ENCODE measurements around the gene TNRC18.

Gene TNRC18

DNA sequence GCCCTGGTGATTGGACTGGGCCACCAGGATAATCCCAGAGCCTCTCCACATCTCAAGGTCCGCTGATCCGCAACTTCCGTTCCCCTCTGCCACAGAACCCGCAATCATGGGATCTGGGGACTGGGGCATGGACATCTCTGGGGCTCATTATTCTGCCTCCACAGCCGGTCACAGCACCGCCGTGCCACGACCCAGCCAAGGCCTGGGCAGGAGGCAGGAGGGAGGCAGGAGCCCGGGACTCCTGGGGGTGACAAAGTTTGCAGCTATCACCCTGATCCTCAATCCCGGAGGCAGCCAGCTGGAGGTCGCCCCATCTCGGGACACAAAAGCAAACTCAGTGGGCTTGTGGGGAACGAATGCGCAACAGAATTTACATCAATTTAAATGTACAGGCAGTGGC, 42.9 kb upstream of the TNRC18 start:
- H3K4me3 ChIP-seq (ENCODE audit: low read depth, low read length), result no peak overlapping the region
- TF ChIP-seq, protein P1, sequence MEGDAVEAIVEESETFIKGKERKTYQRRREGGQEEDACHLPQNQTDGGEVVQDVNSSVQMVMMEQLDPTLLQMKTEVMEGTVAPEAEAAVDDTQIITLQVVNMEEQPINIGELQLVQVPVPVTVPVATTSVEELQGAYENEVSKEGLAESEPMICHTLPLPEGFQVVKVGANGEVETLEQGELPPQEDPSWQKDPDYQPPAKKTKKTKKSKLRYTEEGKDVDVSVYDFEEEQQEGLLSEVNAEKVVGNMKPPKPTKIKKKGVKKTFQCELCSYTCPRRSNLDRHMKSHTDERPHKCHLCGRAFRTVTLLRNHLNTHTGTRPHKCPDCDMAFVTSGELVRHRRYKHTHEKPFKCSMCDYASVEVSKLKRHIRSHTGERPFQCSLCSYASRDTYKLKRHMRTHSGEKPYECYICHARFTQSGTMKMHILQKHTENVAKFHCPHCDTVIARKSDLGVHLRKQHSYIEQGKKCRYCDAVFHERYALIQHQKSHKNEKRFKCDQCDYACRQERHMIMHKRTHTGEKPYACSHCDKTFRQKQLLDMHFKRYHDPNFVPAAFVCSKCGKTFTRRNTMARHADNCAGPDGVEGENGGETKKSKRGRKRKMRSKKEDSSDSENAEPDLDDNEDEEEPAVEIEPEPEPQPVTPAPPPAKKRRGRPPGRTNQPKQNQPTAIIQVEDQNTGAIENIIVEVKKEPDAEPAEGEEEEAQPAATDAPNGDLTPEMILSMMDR (IDR thresholded peaks at IDR 0.05; ENCODE audit: insufficient read depth, low read depth, low read length, missing control alignments), result no peak
- DNase-seq (ENCODE audit: low read depth), result no peak

DNA sequence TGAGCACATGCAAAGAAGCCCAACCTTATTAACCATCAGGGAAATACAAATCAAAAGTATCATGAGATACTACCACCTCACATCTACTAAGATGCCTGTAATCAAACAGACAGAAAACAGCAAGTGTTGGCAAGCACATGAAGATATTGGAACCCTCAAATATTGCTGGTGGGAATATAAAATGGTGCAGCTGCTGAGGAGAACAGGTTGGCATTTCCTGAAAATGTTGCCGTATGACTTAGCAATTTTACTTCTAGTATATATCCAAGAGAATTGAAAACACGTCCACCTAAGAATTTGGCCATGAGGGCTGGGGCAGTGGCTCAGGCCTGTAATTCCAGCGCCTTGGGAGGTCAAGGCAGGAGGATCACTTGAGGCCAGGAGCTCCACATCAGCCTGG, 39.4 kb upstream of the TNRC18 start:
- H3K4me3 ChIP-seq (ENCODE audit: low read depth, low read length), result no peak overlapping the region
- TF ChIP-seq, protein P1 (IDR thresholded peaks at IDR 0.05; ENCODE audit: insufficient read depth, low read depth, low read length, missing control alignments), result no peak
- no peak for DNase-seq (ENCODE audit: low read depth)

DNA sequence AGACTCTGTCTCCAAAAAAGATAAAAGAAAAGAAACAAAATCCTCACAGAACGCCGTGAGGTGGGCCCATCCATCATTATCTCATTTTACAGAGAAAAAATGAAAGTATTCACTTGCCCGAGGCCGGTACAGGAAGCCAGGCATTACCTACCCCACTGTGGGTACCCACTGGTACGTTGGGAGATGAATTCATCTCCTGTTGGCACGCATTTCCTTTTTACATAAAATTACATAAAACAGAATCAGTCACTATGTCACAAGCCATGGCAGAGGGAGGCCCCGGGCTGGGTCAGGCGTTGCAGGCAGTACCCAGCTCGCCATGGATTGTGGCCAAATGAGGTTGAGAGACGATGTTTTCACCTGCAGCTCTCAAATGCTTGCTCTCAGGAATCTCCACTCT, 38.6 kb upstream of the TNRC18 start:
- no peak overlapping the region for H3K4me3 ChIP-seq (ENCODE audit: low read depth, low read length)
- TF ChIP-seq, protein P1 (IDR thresholded peaks at IDR 0.05; ENCODE audit: insufficient read depth, low read depth, low read length, missing control alignments), result no peak
- DNase-seq (ENCODE audit: low read depth), result no peak

DNA sequence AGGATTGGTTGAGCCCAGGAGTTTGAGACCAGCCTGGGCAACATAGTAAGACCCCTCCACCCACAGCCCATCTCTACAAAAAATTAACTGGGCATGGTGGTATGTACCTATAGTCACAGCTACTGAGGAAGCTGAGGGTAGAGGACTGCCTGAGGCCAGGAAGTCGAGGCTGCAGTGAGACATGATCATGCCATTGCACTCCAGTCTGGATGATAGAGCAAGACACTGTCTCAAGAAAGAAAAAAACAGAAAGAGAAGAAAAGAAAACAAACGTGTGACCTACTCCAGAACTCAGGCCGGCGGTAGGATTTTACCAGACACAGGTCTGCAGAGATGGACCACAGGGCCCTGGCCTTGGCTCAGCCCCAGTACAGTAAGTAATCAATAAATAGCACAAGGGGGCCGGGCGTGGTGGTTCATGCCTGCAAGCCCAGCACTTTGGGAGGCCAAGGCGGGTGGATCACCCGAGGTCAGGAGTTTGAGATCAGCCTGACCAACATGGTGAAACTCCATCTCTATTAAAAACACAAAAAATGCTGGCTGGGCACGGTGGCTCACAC, 35.4 kb upstream of the TNRC18 start:
- DNase-seq (ENCODE audit: low read depth), result no peak
- no peak overlapping the region for H3K4me3 ChIP-seq (ENCODE audit: low read depth, low read length)
- TF ChIP-seq, protein P1 (IDR thresholded peaks at IDR 0.05; ENCODE audit: insufficient read depth, low read depth, low read length, missing control alignments), result no peak

DNA sequence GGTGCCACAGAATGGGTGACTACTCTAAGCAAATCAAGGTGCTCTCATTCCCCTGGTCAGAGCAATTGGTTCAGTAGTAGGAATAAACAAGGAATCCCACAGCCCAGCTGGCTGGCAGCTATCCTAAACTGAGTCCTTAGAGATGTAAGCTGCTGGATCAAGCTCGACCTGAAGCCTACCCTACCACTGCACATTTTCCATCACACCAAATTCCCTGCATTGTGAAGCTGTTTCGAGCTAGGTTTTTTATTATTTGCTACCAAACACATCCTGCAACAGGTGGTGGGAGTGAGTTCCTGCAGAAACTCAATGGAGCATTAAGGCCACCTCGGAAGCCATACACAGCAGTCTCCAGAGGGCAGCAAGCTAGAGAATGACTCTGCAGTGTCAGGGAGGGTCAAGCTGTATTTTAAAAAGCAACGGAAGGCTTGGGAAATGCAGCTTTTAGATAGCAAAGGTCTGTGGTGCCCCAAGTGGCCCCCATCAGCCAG, 33.7 kb upstream of the TNRC18 start:
- DNase-seq (ENCODE audit: low read depth), result no peak
- TF ChIP-seq, protein P1 (IDR thresholded peaks at IDR 0.05; ENCODE audit: insufficient read depth, low read depth, low read length, missing control alignments), result no peak
- no peak overlapping the region for H3K4me3 ChIP-seq (ENCODE audit: low read depth, low read length)

DNA sequence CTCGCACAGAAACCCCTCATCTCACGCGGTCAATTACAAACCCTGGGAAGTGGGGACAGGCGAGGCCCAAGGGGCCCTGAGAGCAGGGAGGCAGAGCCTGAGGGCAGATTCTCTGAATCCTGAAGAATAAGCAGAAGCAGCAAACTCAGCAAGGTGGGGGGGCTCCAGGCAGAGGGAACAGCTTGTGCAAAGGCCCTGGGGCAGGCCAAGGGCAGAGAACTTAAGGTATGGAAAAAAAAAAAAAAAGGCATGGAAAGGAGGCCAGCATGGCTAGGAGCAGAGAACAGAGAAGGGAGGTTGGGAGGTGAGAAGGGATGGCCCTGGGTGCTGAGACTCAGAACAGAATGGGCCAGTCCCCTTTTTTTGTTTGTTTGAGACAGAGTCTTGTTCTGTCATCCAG, 32.8 kb upstream of the TNRC18 start:
- H3K4me3 ChIP-seq (ENCODE audit: low read depth, low read length), result no peak overlapping the region
- no peak for DNase-seq (ENCODE audit: low read depth)
- TF ChIP-seq, protein P1 (IDR thresholded peaks at IDR 0.05; ENCODE audit: insufficient read depth, low read depth, low read length, missing control alignments), result no peak

DNA sequence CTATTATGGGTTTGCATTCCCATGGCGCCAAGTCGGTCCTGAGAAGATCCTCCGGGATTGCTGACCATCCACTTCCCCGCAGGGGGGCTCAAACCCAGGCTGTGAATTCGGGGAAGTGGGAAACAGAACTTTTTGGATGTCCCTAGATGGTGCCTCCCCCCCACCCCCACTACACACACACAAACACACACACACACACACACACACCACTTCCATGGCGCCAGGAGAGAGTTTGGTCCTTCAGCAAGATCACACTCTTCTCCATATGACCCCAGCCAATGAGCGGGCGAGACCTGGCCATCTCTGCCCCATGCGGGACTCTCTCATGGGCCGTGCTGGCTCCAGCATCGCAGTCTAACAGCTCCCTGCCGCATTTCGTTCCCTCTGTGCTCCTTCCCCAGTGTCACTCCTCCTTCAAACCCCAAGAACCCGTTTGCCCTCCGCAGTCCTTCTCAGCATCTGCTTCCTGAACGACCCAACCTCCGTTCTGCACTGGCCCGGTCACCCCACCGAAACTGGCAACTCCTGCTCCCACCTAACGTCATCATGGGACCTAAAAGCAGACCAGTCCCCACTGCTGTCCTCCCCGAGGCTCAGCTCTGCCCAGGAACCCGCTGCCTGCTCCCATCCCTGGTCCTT, 32.1 kb upstream of the TNRC18 start:
- TF ChIP-seq, protein P1 (IDR thresholded peaks at IDR 0.05; ENCODE audit: insufficient read depth, low read depth, low read length, missing control alignments), result no peak
- no peak for DNase-seq (ENCODE audit: low read depth)
- no peak overlapping the region for H3K4me3 ChIP-seq (ENCODE audit: low read depth, low read length)
